GM12878 (cell line): Measurements from ENCODE around the gene PITPNC1. TPM values are rescaled to one million over a fixed set of nuclear protein-coding genes. Genes with fewer than 3 reads are reported as not detected.

Experiments used
- ATAC-seq: fragments of 200-7000 bp; cut with Tn5 transposase; 3 replicates; pipeline ENCODE4 v1.9.1; 2020; ENCODE audit warnings: mild to moderate bottlenecking, moderate library complexity
- BruUV-seq: library from RNA; stranded (reverse); fragments of 400-500 nt; replicated peaks from 2 replicates; lab custom pipeline; 2021; lab: Mats Ljungman, UMichigan
- CTCF ChIA-PET: fragments of 300-600 bp; sonication (Branson Sonifier 250); formaldehyde crosslinking; extraction: SDS; loops from one replicate; lab custom pipeline; 2021; ENCODE audit warnings: inconsistent platforms; lab: Yijun Ruan, JAX
- POLR2A ChIA-PET: fragments of 350-600 bp; formaldehyde crosslinking; extraction: SDS; loops from one replicate; lab custom pipeline; 2021; ENCODE audit warnings: inconsistent platforms; lab: Charles Lee
- RAD21 ChIA-PET: fragments of 300-600 bp; sonication (Branson Sonifier 250); formaldehyde crosslinking; loops from one replicate; lab custom pipeline; 2023; ENCODE audit warnings: antibody characterized with exemption; ENCODE audit not compliant: unreplicated experiment; lab: Charles Lee
- SMC1A ChIA-PET: fragments of 300-600 bp; sonication (Branson Sonifier 250); formaldehyde crosslinking; loops from one replicate; lab custom pipeline; 2023; ENCODE audit not compliant: unreplicated experiment, uncharacterized antibody; lab: Charles Lee
- DNase-seq: peaks from one replicate; pipeline ENCODE4 v3.0.0-alpha.2; 2011; ENCODE audit warnings: low read depth, low spot score
- FAIRE-seq: peaks from 3 replicates; lab custom pipeline; 2011; peaks lifted over from hg19 to GRCh38; lab: Jason Lieb, UNC
- H2AFZ ChIP-seq: 2 replicates; pipeline ENCODE4 v1.6.0; 2011; ENCODE audit warnings: low read depth, low read length, control low read depth; ENCODE audit not compliant: control insufficient read depth
- H3K27ac ChIP-seq: 2 replicates; pipeline ENCODE4 v1.5.1; 2011; ENCODE audit warnings: control low read depth; ENCODE audit not compliant: control insufficient read depth, insufficient read depth
- H3K27me3 ChIP-seq, 2 experiments: replicated peaks in 1 of 2; 2 replicates each; pipeline versions ENCODE4 v1.6.0 to v1.6.1; 2011; ENCODE audit warnings: low read length in 1 of 2; ENCODE audit not compliant: control insufficient read depth in 2 of 2, insufficient read depth in 2 of 2
- H3K36me3 ChIP-seq, 2 experiments: 2 replicates each; pipeline ENCODE4 v1.5.1; 2011; ENCODE audit warnings: low read length in 1 of 2; ENCODE audit not compliant: control insufficient read depth in 2 of 2, insufficient read depth in 2 of 2
- H3K4me1 ChIP-seq: 2 replicates; pipeline ENCODE4 v1.6.1; 2011; ENCODE audit warnings: mild to moderate bottlenecking, low read length, moderate library complexity, mixed read lengths; ENCODE audit not compliant: control insufficient read depth, insufficient read depth
- H3K4me2 ChIP-seq: 2 replicates; pipeline ENCODE4 v1.6.0; 2011; ENCODE audit warnings: control low read depth; ENCODE audit not compliant: control insufficient read depth, insufficient read depth
- H3K4me3 ChIP-seq: fragments of 200-600 bp; sonication (generic); 2 replicates; pipeline ENCODE4 v1.5.1; 2016
- H3K79me2 ChIP-seq: 2 replicates; pipeline ENCODE4 v1.6.0; 2011; ENCODE audit warnings: low read length; ENCODE audit not compliant: control insufficient read depth, insufficient read depth
- H3K9ac ChIP-seq: 2 replicates; pipeline ENCODE4 v1.8.0; 2011; ENCODE audit warnings: low read length, control low read depth, mixed read lengths; ENCODE audit not compliant: control insufficient read depth, insufficient read depth
- H3K9me3 ChIP-seq: replicated peaks from 3 replicates; pipeline ENCODE4 v1.5.1; 2011; ENCODE audit warnings: mild to moderate bottlenecking, low read length; ENCODE audit not compliant: control insufficient read depth, insufficient read depth
- H4K20me1 ChIP-seq: 2 replicates; pipeline ENCODE4 v1.6.0; 2011; ENCODE audit not compliant: control insufficient read depth, insufficient read depth
- CEBPB ChIP-seq, 2 experiments: fragments of 150-350 bp in 1 of 2; IDR thresholded peaks; 2 replicates each; pipeline ENCODE4 v1.6.1; 2012 to 2014; ENCODE audit warnings: low read depth in 2 of 2, low read length in 2 of 2, borderline replicate concordance in 1 of 2, inconsistent platforms in 1 of 2
- CHD4 ChIP-seq: fragments of 200-600 bp; sonication (generic); IDR thresholded peaks from 2 replicates; pipeline ENCODE4 v1.6.1; 2016; ENCODE audit warnings: mild to moderate bottlenecking
- DPF2 ChIP-seq: fragments of 450-650 bp; IDR thresholded peaks from 2 replicates; pipeline ENCODE4 v1.6.1; 2017; ENCODE audit warnings: mild to moderate bottlenecking
- ESRRA ChIP-seq: IDR thresholded peaks from 2 replicates; pipeline ENCODE4 v1.6.1; 2012; ENCODE audit warnings: mild to moderate bottlenecking, low read length, improper control_type of control experiment
- KLF5 ChIP-seq: fragments of 450-650 bp; IDR thresholded peaks from 2 replicates; pipeline ENCODE4 v1.6.1; 2014; ENCODE audit warnings: mild to moderate bottlenecking; ENCODE audit not compliant: partially characterized antibody
- NFXL1 ChIP-seq: fragments of 450-650 bp; IDR thresholded peaks from 2 replicates; pipeline ENCODE4 v1.6.1; 2017; ENCODE audit warnings: antibody characterized with exemption, mild to moderate bottlenecking, borderline replicate concordance
- PML ChIP-seq: IDR thresholded peaks from 2 replicates; pipeline ENCODE4 v1.6.1; 2012; ENCODE audit warnings: low read length, inconsistent platforms
- POLR2AphosphoS2 ChIP-seq: IDR thresholded peaks from 2 replicates; pipeline ENCODE4 v1.6.1; 2011; ENCODE audit warnings: low read depth, mild to moderate bottlenecking, low read length, improper control_type of control experiment, moderate library complexity
- RB1 ChIP-seq: fragments of 450-650 bp; formaldehyde crosslinking; IDR thresholded peaks from 2 replicates; pipeline ENCODE4 v1.6.1; 2017; ENCODE audit warnings: mild to moderate bottlenecking, borderline replicate concordance
- TAF1 ChIP-seq: IDR thresholded peaks from 2 replicates; pipeline ENCODE4 v1.6.1; 2011; ENCODE audit warnings: mild to moderate bottlenecking, low read depth, low read length, borderline replicate concordance
- WGBS: methylation state at CpG from one replicate; pipeline ENCODE4 v1.1.6; 2016; ENCODE audit warnings: low lambda C conversion rate; ENCODE audit not compliant: insufficient replicate concordance, insufficient coverage; ENCODE audit errors: missing lambda C conversion rate; 5-methylcytosine and 5-hydroxymethylcytosine counted together
- in situ Hi-C: fragments of 300-500 bp; cut with MboI; formaldehyde crosslinking; loops from 9 replicates; pipeline ENCODE4 v1.14.3; 2018; ENCODE audit warnings: mixed read lengths
- intact Hi-C: fragments of 100-400 bp; cut with micrococcal nuclease; formaldehyde crosslinking; loops from one replicate; pipeline ENCODE4 v1.14.2; 2022; ENCODE audit not compliant: unreplicated experiment
- polyA plus RNA-seq, 11 experiments: library from polyadenylated mRNA; depleted of rRNA in 4 of 11; unstranded in 6 of 11; stranded (reverse) in 5 of 11; fragments of >200 nt; fragmentation: Nextera tagmentation in 4 of 11; fragmentation: Illumina TruSeq in 1 of 11; extraction: Ambion mirVana in 4 of 11; extraction: Trizol in 1 of 11; gene quantifications; 1 replicate in 1 of 11; 2 replicates in 10 of 11; pipeline versions ENCODE4 v1.2.1 to v1.2.3, GENCODE V29; 2011 to 2016; ENCODE audit warnings: inconsistent platforms in 2 of 11, missing spikeins in 2 of 11, low read depth in 1 of 11
- total RNA-seq, 4 experiments: library from RNA; depleted of rRNA in 3 of 4; stranded (reverse); fragments of >200 nt in 3 of 4; fragmentation: Illumina TruSeq in 1 of 4; extraction: Trizol in 1 of 4; gene quantifications; 2 replicates each; pipeline versions ENCODE4 v1.2.1 to v1.2.3, GENCODE V29; 2013 to 2021
- TF ChIP-seq, protein P1 (sequence below): IDR thresholded peaks from 2 replicates; pipeline ENCODE4 v1.6.1; 2011; ENCODE audit warnings: mild to moderate bottlenecking, low read depth, low read length, moderate library complexity; ENCODE audit not compliant: insufficient replicate concordance
- TF ChIP-seq, protein P2 (sequence below): fragments of 450-650 bp; IDR thresholded peaks from 2 replicates; pipeline ENCODE4 v1.6.1; 2018; ENCODE audit warnings: borderline replicate concordance, mild to moderate bottlenecking; ENCODE audit not compliant: partially characterized antibody

The PITPNC1 gene
- total and polyA plus RNA-seq, 10 of the 15 experiments (the other 5 are each of a cell fraction or from before 2014, with no cell fraction given), result 12.2 to 62.4 (median 47.3) TPM

DNA sequence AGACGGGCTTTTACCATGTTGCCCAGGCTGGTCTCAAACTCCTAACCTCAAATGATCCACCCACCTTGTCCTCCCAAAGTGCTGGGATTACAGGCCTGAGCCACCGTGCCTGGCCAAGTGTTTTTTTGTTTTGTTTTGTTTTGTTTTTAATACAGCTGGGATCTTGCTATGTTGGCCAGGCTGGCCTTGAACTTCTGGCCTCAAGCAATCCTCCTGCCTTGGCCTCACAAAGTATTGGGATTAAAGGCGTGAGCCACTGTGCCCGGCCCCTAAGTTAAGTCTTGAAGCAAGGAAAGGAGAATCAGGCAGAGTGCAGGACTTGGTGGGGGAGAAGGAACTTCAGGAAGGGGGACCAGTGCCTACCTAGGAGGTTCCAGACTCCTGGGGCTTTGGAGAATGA, 288.9 kb downstream of the PITPNC1 start:
- ChIA-PET RAD21 (interaction anchor here (0.5 to 1.1 kb wide), 2 partner anchors 16 to 230 kb away, joined by 3 to 8 read pairs; no protein-coding TSS in a partner anchor), POLR2A (interaction anchor here (0.7 to 0.8 kb wide), 5 partner anchors 17 to 1482 kb away, joined by 3 to 5 read pairs (median 4); no protein-coding TSS in a partner anchor), SMC1A (interaction anchor here (0.7 to 1.9 kb wide), 3 partner anchors 15 to 290 kb away, joined by 4 to 9 read pairs (median 5); no protein-coding TSS in a partner anchor), CTCF (interaction anchor here (0.9 to 4.2 kb wide), 3 partner anchors 13 to 158 kb away, joined by 4 to 10 read pairs (median 4); no protein-coding TSS in a partner anchor)
- no peak overlapping the region for H3K27ac ChIP-seq
- H3K79me2 ChIP-seq, result no peaks in the 10 kb centered on the region
- ATAC-seq, result no peak
- 55% methylated on average over 4 of the region's 4 CpGs for WGBS
- TF ChIP-seq, protein P1, sequence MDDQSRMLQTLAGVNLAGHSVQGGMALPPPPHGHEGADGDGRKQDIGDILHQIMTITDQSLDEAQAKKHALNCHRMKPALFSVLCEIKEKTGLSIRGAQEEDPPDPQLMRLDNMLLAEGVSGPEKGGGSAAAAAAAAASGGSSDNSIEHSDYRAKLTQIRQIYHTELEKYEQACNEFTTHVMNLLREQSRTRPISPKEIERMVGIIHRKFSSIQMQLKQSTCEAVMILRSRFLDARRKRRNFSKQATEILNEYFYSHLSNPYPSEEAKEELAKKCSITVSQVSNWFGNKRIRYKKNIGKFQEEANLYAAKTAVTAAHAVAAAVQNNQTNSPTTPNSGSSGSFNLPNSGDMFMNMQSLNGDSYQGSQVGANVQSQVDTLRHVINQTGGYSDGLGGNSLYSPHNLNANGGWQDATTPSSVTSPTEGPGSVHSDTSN, result no peak
- H2AFZ ChIP-seq, result no peak overlapping the region
- no peaks in the 10 kb centered on the region; the same call in 1 of the 2 replicates for H3K4me1 ChIP-seq
- intact Hi-C loops (no loop called here), in situ Hi-C loops (no loop called here)
- no peak overlapping the region for H3K4me3 ChIP-seq
- no peaks in the 10 kb centered on the region; the same call in 2 of the 3 replicates for H3K9me3 ChIP-seq
- H3K27me3 ChIP-seq, result no peaks in the 10 kb centered on the region
- DNase-seq, result no peak
- H3K36me3 ChIP-seq, result peaks cover 2 to 7% of the 10 kb centered on the region in 2 experiments; a peak in 3 of 4 replicates
- H3K9ac ChIP-seq, result no peak overlapping the region
- no peak for FAIRE-seq
- BruUV-seq, result no TSS peak
- H4K20me1 ChIP-seq, result no peaks in the 10 kb centered on the region
- H3K4me2 ChIP-seq, result no peak overlapping the region

DNA sequence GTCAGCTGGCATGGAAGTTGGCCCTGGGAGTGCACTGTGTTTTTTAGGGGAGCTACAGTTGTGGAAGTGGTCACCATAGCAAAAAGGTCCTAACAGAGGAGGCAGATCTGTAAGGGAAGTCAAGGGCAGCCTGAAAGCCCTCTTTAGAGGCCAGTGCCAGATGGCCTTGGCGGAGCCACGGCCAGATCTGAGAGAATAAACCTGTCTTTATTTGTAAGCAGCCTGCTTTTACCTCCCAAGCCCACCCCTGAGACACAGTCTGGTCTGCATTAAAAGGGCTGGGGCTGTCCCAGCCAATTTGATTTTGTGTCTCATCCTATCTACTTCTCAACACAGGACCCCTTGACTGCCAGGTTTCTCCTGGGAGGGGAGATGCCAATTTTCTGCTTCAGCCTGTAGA, 289.6 kb downstream of the PITPNC1 start:
- no peaks in the 10 kb centered on the region; the same call in 1 of the 2 replicates for H3K4me1 ChIP-seq
- H3K9me3 ChIP-seq, result no peaks in the 10 kb centered on the region; the same call in 2 of the 3 replicates
- CTCF ChIA-PET, result interaction anchor here (1.2 kb wide), 2 partner anchors 13 to 22 kb away, joined by 3 to 4 read pairs; no protein-coding TSS in a partner anchor
- no peak overlapping the region for H3K27ac ChIP-seq
- no peak for FAIRE-seq
- intact Hi-C loops (no loop called here), in situ Hi-C loops (no loop called here)
- WGBS, result 57% methylated on average over 2 of the region's 2 CpGs
- H3K4me2 ChIP-seq, result no peak overlapping the region
- DNase-seq, result no peak
- no peaks in the 10 kb centered on the region for H4K20me1 ChIP-seq
- SMC1A ChIA-PET, result interaction anchor here (0.6 to 1.9 kb wide), 3 partner anchors 12 to 75 kb away, joined by 3 to 9 read pairs (median 3); no protein-coding TSS in a partner anchor
- no peak overlapping the region for H3K4me3 ChIP-seq
- BruUV-seq, result no TSS peak
- no peaks in the 10 kb centered on the region for H3K27me3 ChIP-seq
- no peak overlapping the region for H3K9ac ChIP-seq
- no peak overlapping the region for H2AFZ ChIP-seq
- POLR2A ChIA-PET, result interaction anchor here (0.5 to 0.8 kb wide), 2 partner anchors 15 to 261 kb away, joined by 4 read pairs; no protein-coding TSS in a partner anchor
- RAD21 ChIA-PET, result interaction anchor here (0.5 kb wide), 1 partner anchor 230 kb away, joined by 8 read pairs; no protein-coding TSS in a partner anchor
- no peaks in the 10 kb centered on the region for H3K79me2 ChIP-seq
- ATAC-seq, result no peak
- H3K36me3 ChIP-seq, result peaks cover 4 to 11% of the 10 kb centered on the region in 2 experiments
- no peak for TF ChIP-seq CHD4
- no peak for TF ChIP-seq PML
- TF ChIP-seq TAF1, result no peak
- no peak for TF ChIP-seq CEBPB (IDR thresholded peaks at IDR 0.05; ENCODE audit: borderline replicate concordance in 1 of 2, low read depth in 2 of 2, low read length in 2 of 2)
- TF ChIP-seq KLF5, result no peak
- TF ChIP-seq RB1, result no peak
- no peak for TF ChIP-seq NFXL1
- no peak for TF ChIP-seq ESRRA
- no peak for TF ChIP-seq DPF2
- no peak for TF ChIP-seq POLR2AphosphoS2
- TF ChIP-seq, protein P2, sequence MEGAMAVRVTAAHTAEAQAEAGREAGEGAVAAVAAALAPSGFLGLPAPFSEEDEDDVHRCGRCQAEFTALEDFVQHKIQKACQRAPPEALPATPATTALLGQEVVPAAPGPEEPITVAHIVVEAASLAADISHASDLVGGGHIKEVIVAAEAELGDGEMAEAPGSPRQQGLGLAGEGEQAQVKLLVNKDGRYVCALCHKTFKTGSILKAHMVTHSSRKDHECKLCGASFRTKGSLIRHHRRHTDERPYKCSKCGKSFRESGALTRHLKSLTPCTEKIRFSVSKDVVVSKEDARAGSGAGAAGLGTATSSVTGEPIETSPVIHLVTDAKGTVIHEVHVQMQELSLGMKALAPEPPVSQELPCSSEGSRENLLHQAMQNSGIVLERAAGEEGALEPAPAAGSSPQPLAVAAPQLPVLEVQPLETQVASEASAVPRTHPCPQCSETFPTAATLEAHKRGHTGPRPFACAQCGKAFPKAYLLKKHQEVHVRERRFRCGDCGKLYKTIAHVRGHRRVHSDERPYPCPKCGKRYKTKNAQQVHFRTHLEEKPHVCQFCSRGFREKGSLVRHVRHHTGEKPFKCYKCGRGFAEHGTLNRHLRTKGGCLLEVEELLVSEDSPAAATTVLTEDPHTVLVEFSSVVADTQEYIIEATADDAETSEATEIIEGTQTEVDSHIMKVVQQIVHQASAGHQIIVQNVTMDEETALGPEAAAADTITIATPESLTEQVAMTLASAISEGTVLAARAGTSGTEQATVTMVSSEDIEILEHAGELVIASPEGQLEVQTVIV, result no peak
